Panc1 (cell line): ENCODE measurements around the gene RPS6KA4. TPM values are rescaled to one million over a fixed set of nuclear protein-coding genes. Genes with fewer than 3 reads are reported as not detected.

Experiments used
- ATAC-seq: fragments of 200-7000 bp; cut with Tn5 transposase; 2 replicates; pipeline ENCODE4 v1.9.1; 2020; ENCODE audit warnings: mild to moderate bottlenecking, moderate library complexity
- BruUV-seq: library from RNA; stranded (reverse); fragments of 400-500 nt; replicated peaks from 2 replicates; lab custom pipeline; 2021; lab: Mats Ljungman, UMichigan
- CTCF ChIA-PET: fragments of 300-600 bp; sonication (Branson Sonifier 250); formaldehyde crosslinking; loops from one replicate; lab custom pipeline; 2022; ENCODE audit warnings: antibody characterized with exemption; lab: Charles Lee
- POLR2A ChIA-PET: fragments of 300-600 bp; sonication (Branson Sonifier 250); formaldehyde crosslinking; loops from one replicate; lab custom pipeline; 2022; ENCODE audit warnings: antibody characterized with exemption; lab: Charles Lee
- DNase-seq: peaks from one replicate; pipeline ENCODE4 v3.0.0-alpha.2; 2010; ENCODE audit warnings: low read depth, low spot score
- H3K27ac ChIP-seq: 2 replicates; pipeline ENCODE4 v1.5.1; 2011; ENCODE audit warnings: mild to moderate bottlenecking, low read length, inconsistent platforms
- H3K27me3 ChIP-seq: fragments of 200-500 bp; sonication (Bioruptor generic); 2 replicates; pipeline ENCODE4 v1.6.0; 2014; ENCODE audit warnings: low read length, inconsistent platforms; ENCODE audit not compliant: control insufficient read depth, insufficient read depth
- H3K36me3 ChIP-seq: fragments of 200-500 bp; sonication (Bioruptor generic); 2 replicates; pipeline ENCODE4 v1.5.1; 2014; ENCODE audit warnings: inconsistent platforms, mild to moderate bottlenecking, low read length, moderate library complexity; ENCODE audit not compliant: control insufficient read depth, insufficient read depth
- H3K4me1 ChIP-seq: 2 replicates; pipeline ENCODE4 v1.5.1; 2011; ENCODE audit warnings: inconsistent platforms, mild to moderate bottlenecking, low read length, moderate library complexity; ENCODE audit not compliant: control insufficient read depth, insufficient read depth
- H3K4me3 ChIP-seq, 2 experiments: 2 replicates each; pipeline ENCODE4 v1.5.1; 2011 to 2012; ENCODE audit warnings: low read depth in 2 of 2, low read length in 2 of 2, mild to moderate bottlenecking in 2 of 2, inconsistent platforms in 1 of 2, moderate library complexity in 1 of 2
- H3K9me3 ChIP-seq: fragments of 200-500 bp; sonication (Bioruptor generic); 2 replicates; pipeline ENCODE4 v1.5.1; 2014; ENCODE audit warnings: low read depth, mild to moderate bottlenecking, inconsistent platforms, low read length, moderate library complexity; ENCODE audit not compliant: control insufficient read depth, insufficient read depth
- POLR2AphosphoS5 ChIP-seq: IDR thresholded peaks from 2 replicates; pipeline ENCODE4 v1.6.1; 2012; ENCODE audit warnings: mild to moderate bottlenecking, low read depth, low read length, moderate library complexity
- SIN3A ChIP-seq: IDR thresholded peaks from 2 replicates; pipeline ENCODE4 v1.6.1; 2012; ENCODE audit warnings: low read depth, mild to moderate bottlenecking, low read length, moderate library complexity, borderline replicate concordance; ENCODE audit not compliant: insufficient read depth
- TCF7L2 ChIP-seq: IDR thresholded peaks from 2 replicates; pipeline ENCODE4 v1.6.1; 2011; ENCODE audit warnings: mild to moderate bottlenecking, low read depth, low read length, inconsistent platforms
- in situ Hi-C: cut with HindIII; loops from 2 replicates; pipeline ENCODE4 v1.10.0; 2016; ENCODE audit warnings: low sequenced_read_pairs, low pct_unique_long_range_greater_than_20kb
- intact Hi-C: fragments of 100-400 bp; cut with micrococcal nuclease; formaldehyde crosslinking; loops from one replicate; pipeline ENCODE4 v1.10.0; 2022; ENCODE audit not compliant: unreplicated experiment
- total RNA-seq: library from RNA; stranded (reverse); gene quantifications from one replicate; pipeline ENCODE4 v1.2.1, GENCODE V29; 2021; ENCODE audit not compliant: unreplicated experiment
- TF ChIP-seq, protein P1 (sequence below), 2 experiments: IDR thresholded peaks; 2 replicates each; pipeline ENCODE4 v1.6.1; 2011 to 2012; ENCODE audit warnings: low read depth in 2 of 2, control low read depth in 1 of 2, low read length in 1 of 2, mild to moderate bottlenecking in 1 of 2, moderate library complexity in 1 of 2; ENCODE audit not compliant: insufficient read depth in 1 of 2
- TF ChIP-seq, protein P2 (sequence below): fragments of 450-650 bp; IDR thresholded peaks from 2 replicates; pipeline ENCODE4 v1.5.1; 2017; ENCODE audit warnings: mild to moderate bottlenecking

RPS6KA4 gene
- total RNA-seq, 1 experiment from 2014 or later = 74.0 TPM

DNA sequence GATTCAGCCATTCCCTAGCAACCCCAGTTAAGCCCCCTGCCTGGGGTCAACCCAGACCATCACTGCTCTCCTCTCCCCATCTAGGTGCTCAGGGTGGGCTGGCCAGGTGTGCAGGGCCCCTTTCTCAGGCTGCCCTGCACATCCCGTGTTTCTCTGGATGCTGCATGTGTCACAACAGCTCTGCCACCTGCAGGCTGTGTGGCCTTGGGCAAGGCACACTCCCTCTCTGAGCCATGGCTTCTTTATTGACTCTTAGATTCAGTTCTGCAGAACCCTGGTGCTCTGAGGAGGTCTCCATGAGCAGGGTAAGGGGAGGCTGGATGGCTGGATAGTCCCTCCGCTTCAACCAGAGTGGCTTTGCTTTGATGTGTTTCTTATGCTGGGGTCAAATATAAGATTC lies 24.6 kb downstream of the RPS6KA4 start:
- no TSS peak for BruUV-seq
- H3K27ac ChIP-seq = no peak overlapping the region
- ChIA-PET CTCF (no interaction called here), POLR2A (no interaction called here)
- no peaks in the 10 kb centered on the region for H3K36me3 ChIP-seq
- no peaks in the 10 kb centered on the region for H3K27me3 ChIP-seq
- no peaks in the 10 kb centered on the region for H3K9me3 ChIP-seq
- DNase-seq = no peak
- intact Hi-C loops = no loop called here
- no peak overlapping the region for H3K4me3 ChIP-seq
- peaks cover 6% of the 10 kb centered on the region; the same call in 1 of the 2 replicates for H3K4me1 ChIP-seq
- ATAC-seq = no peak
- in situ Hi-C loops = no loop called here
- TF ChIP-seq TCF7L2 (no peak), POLR2AphosphoS5 (no peak), SIN3A (no peak)
- TF ChIP-seq, protein P1, sequence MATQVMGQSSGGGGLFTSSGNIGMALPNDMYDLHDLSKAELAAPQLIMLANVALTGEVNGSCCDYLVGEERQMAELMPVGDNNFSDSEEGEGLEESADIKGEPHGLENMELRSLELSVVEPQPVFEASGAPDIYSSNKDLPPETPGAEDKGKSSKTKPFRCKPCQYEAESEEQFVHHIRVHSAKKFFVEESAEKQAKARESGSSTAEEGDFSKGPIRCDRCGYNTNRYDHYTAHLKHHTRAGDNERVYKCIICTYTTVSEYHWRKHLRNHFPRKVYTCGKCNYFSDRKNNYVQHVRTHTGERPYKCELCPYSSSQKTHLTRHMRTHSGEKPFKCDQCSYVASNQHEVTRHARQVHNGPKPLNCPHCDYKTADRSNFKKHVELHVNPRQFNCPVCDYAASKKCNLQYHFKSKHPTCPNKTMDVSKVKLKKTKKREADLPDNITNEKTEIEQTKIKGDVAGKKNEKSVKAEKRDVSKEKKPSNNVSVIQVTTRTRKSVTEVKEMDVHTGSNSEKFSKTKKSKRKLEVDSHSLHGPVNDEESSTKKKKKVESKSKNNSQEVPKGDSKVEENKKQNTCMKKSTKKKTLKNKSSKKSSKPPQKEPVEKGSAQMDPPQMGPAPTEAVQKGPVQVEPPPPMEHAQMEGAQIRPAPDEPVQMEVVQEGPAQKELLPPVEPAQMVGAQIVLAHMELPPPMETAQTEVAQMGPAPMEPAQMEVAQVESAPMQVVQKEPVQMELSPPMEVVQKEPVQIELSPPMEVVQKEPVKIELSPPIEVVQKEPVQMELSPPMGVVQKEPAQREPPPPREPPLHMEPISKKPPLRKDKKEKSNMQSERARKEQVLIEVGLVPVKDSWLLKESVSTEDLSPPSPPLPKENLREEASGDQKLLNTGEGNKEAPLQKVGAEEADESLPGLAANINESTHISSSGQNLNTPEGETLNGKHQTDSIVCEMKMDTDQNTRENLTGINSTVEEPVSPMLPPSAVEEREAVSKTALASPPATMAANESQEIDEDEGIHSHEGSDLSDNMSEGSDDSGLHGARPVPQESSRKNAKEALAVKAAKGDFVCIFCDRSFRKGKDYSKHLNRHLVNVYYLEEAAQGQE (IDR thresholded peaks at IDR 0.05; ENCODE audit: insufficient read depth in 1 of 2, low read depth in 2 of 2, low read length in 1 of 2) = no peak
- TF ChIP-seq, protein P2, sequence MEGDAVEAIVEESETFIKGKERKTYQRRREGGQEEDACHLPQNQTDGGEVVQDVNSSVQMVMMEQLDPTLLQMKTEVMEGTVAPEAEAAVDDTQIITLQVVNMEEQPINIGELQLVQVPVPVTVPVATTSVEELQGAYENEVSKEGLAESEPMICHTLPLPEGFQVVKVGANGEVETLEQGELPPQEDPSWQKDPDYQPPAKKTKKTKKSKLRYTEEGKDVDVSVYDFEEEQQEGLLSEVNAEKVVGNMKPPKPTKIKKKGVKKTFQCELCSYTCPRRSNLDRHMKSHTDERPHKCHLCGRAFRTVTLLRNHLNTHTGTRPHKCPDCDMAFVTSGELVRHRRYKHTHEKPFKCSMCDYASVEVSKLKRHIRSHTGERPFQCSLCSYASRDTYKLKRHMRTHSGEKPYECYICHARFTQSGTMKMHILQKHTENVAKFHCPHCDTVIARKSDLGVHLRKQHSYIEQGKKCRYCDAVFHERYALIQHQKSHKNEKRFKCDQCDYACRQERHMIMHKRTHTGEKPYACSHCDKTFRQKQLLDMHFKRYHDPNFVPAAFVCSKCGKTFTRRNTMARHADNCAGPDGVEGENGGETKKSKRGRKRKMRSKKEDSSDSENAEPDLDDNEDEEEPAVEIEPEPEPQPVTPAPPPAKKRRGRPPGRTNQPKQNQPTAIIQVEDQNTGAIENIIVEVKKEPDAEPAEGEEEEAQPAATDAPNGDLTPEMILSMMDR = no peak

DNA sequence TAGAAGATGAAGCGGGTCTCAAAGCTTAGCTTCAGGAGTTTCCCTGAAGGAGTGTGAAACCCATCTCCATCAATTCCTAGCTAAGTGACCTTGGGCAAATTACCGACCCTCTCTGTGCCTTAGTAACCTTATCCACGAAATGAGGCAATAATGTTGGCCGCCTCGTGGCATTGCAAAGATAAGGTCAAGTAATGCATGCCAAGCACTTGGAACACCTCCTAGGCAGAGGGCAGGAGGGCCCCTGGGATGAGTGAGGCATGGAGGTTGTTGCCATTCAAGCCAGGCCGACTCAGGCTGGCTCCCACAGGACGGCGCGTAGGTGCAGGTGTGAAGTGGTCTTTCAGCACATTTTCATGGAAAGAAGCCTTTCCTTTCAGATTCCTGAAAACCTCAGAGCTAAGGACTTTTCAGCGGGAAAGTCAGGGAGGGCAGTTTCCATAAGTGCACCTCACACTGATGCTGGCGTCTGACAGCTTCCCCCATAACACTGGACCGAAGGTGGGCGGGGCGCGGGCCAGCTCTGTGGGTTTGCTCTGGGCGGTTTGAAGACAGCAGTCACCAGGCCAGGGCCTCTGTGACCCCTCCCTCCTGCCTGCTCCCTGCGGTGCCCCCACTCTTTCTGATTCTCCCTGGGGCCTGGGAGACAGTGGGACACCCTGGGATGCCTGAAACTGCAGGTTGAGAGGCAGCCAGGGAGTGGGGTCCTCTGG lies 25.2 kb downstream of the RPS6KA4 start:
- intact Hi-C loops (no loop called here), in situ Hi-C loops (no loop called here)
- H3K9me3 ChIP-seq = no peaks in the 10 kb centered on the region
- no peak overlapping the region for H3K4me3 ChIP-seq
- no peak for DNase-seq
- no peak overlapping the region for H3K27ac ChIP-seq
- peaks cover 6% of the 10 kb centered on the region; the same call in 1 of the 2 replicates for H3K4me1 ChIP-seq
- no peaks in the 10 kb centered on the region for H3K36me3 ChIP-seq
- BruUV-seq = no TSS peak
- ChIA-PET POLR2A (no interaction called here), CTCF (no interaction called here)
- TF ChIP-seq, protein P1 (IDR thresholded peaks at IDR 0.05; ENCODE audit: insufficient read depth in 1 of 2, low read depth in 2 of 2, low read length in 1 of 2) = no peak
- no peak for TF ChIP-seq POLR2AphosphoS5
- TF ChIP-seq, protein P2 = no peak
- no peak for TF ChIP-seq SIN3A
- TF ChIP-seq TCF7L2 = no peak
- no peaks in the 10 kb centered on the region for H3K27me3 ChIP-seq
- ATAC-seq = peak; percentile 50; the same call in 1 of the 2 replicates
